ENCODE results near the gene LLCFC1. TPM values are rescaled to one million over a fixed set of nuclear protein-coding genes. Genes with fewer than 3 reads are reported as not detected.
A peak's percentile ranks its signal among the peaks of the same experiment; 100 is the strongest.

LLCFC1 gene
- total RNA-seq, 1 donor from 2014 or later: not detected

GRCh38 chr7:142910481-142910880, 28.8 kb upstream of the LLCFC1 start:
- no peak for DNase-seq

DNA sequence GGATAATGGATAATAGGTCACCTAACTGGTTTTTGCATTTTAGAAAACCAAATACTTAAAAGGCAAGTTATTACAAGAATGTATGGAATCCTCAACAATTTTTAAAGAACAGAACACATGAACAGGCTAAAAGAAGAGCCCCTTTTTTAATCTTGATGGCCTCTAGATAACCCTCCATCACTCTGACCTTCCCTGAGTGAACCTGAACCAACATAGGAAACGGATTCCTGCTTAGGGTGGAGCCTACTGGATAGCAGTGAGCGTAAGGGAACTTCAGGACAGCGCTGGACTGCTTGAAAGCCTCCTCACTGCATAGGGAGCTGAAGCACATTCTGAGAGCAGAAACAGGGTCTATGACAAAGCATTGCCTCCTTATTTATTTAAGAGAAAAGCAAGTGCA, 26.2 kb upstream of the LLCFC1 start:
- no peak for DNase-seq

DNA sequence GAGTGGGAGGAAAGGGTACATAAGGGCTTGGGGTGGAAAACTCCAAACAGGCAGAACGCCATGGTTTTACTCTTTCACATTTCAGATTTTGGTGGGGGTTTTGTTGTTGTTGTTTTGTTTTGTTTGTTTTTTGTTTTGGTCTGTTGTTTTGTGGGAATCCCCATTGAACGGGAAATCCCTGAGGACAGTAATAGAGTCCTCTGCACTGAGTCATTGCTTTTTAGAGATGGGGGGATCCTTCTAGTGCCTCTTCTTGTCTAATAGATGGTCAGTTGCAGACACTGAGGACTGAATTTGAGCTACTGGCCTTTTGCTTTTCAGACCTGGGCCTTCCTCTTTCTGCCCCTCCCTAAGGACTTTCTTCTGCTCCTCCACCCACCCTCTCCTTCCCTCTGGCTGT, 25.7 kb upstream of the LLCFC1 start:
- DNase-seq: no peak

DNA sequence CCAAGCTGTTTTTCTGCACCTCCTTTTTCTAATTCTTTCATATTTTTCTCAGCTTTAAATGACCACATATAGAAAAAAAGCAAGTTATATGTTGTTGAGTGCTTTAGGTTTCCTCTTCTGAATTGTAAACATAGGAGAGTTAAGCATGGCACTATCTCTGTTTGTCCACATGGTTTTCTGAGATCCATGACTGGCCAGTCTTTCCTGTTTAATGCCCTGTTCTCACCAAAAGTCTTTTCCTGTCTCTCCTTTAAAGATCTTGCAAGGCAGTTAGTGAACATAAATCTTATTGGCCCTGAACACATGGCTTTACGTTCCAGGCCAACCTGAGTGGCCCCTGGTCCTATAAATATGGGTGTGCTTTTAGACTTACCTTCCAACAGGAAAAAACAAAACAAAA, 25.2 kb upstream of the LLCFC1 start:
- no peak for DNase-seq

DNA sequence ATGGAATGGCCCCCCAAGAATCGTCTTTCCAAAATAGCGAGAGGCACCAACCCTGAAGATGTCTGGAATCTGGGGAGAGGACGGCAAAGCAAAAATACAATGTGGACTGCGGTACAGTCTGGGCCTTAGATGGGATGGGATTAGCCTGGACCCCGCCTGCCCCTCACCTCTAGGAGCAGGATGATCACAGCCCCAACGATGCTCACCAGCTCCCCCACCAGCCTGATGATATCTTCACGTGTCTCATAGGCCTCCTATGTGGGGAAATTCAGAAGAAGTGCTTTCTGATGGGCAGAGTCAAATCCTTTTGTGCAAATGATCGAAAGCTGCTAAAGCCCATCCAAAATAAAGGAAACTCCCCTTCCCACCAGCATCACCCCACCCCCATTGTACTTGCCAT, 24.0 kb upstream of the LLCFC1 start:
- no peak for DNase-seq

DNA sequence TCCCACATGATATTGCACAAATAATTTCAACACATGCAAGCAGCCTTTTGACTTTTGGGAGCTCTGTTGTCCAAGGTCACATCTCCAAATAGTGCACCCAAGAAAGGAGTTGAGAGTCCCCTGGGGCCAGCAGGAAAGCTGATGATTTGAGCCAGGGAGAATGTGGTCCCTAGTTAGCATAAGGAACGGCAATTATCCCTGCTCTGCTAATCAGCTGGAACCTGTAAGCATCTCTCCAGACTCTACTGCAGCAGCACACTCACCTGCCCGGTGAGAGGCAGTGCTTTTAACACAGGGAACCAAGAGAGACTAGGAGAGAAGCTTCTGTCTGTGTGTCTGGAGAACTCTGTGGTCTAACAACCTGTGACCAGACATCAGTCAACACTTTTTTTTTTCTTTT, 22.8 kb upstream of the LLCFC1 start:
- no peak for DNase-seq

DNA sequence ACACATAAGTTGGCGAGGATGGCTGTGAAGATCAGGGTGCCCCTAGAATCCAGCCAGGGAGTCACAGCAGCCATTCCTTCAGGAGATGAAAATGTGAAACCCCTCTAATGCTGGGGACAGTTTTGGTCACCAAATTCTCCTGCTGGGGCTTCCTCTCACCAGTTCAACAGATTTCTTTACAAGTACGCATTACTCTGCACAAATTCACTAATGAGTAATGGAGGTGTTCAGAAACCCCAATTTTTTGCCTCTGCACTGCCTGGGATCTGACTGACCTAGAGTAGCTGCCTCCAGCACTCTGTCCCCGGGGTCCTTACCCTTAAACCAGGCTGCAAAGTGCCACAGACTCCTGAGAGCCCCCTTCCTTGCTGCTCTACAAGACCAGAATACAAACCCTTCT, 21.8 kb upstream of the LLCFC1 start:
- no peak for DNase-seq

DNA sequence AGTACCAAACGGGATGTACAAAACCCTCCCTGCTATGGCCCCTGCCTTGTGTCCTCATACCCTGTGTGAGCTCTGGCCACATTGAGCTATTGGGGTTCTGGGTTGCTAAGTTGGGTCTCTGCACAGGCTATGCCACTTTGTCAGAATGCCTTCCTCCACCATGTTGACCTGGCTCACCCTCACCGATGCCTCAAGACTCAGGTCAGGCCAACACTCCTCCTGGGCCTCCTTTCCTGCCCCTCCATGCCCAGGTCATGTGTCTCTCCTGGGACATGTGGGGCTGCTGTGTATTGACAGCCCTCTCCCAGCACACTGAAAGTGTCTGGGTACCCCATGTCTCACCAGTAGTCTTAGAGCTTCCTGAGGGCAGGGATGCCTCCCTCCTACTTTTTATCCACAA, 20.4 kb upstream of the LLCFC1 start:
- DNase-seq: no peak

DNA sequence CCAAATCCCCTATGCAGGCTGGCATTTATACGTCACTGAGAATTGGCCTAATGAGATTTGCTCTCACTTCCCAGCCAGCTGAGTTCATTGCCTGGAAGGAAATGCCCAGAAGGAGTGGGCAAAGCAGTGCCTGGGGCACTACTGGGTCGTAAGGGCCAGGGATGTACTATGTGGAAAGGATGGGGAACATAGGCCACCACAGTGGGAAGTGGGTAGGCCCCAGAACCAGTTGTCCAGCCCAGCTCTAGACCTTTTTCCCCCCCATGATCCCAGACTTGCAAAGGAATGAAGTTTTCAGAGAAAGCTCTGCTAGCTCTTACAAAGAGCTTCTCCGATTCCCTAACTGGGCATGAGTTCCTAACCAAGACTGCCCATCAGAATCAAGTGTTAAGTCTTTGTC, 19.6 kb upstream of the LLCFC1 start:
- DNase-seq: no peak

DNA sequence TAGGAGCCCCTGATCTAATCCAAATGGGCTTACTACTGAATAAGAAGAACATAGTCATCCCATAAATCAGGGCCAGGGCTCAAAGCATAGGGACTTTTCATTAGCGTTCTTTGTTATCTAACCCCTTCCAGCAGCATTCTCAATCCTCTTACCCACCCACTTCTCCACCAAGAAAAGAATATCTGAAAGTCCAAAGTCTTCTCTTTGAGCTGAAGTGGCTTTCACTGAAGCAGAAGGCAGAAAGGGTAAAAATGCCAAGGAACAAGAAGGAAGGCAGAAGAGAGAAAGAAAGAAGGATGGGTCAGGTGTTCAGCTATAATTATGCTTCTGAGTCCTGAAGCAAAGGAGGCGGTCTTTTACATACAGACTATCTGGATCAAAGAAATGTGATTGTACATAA, 15.9 kb upstream of the LLCFC1 start:
- DNase-seq: no peak

DNA sequence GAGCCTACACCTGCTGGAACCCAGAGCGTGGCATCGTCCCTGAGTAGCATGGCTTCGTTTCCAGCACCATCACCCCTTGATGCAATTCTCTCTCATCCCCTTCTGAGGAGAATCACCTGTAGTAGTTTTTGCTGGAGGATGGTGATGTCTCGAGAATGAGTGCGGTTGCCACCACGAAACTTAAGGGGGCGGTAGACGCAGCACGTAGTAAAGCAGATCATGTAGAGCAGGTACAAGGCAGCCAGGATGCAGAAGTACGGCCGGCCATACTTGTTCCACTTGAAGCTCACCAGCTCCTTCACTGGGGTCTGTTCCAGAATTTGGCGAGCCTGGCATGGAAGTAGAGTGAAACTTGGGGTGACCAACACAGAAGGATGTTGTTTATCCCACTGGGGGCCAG, 13.9 kb upstream of the LLCFC1 start:
- no peak for DNase-seq

GRCh38 chr7:142927085-142927745, 12.1 kb upstream of the LLCFC1 start:
- DNase-seq: no peak

DNA sequence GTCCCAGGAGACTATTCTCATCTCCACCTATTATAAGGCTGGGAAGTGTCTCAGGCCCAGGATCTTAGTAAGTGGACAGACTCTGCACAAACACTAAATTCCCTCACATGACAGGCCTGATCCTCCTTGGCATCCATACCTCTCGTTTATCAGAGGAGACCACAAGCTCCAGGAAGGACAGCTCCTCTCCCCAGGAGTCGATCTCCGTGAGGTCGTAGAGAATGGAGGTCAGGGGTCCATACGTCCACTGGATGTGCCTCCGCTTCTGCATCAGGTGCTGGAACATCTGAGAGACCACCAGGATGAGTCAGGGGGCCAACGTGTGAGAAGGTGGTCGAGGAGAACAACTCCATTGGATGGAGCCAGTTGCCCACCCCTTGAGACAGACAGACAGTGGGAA, 11.3 kb upstream of the LLCFC1 start:
- DNase-seq: no peak

DNA sequence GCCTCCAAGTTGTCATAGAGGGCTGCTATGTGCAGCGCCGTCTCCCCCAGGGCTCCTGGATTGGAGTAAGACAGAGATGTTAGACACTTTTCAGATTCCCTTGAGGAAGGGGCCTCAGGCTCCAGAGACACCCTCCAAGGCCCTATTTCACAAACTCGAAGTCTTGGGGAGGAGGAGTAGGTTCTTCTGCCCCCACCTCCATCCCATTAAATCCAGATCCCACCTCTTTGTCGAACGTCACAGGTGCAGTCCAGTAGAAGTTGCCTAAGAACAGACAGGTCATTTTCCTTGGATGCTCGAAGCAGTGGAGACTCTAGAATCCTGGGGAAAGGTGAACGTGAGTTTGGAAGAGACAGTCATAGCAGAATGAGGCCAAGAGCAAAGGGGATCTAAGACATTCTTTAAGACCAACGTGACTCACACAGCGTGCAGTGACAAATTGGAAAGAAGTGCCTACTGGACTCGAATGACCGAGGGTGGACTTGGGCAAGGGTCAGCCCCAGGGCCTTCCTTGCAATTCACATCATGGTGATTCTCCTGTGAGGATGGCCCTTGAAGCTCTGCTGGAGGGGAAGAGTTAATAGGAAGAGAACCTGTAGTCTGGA, 9.1 kb upstream of the LLCFC1 start:
- DNase-seq: no peak

- no peak for DNase-seq
These were observed 6.7 kb upstream of the LLCFC1 start for GRCh38 chr7:142932386-142933091.

- no peak for DNase-seq
These were observed 6.2 kb upstream of the LLCFC1 start for GRCh38 chr7:142933092-142933475.

GRCh38 chr7:142933624-142934023, 5.7 kb upstream of the LLCFC1 start, which contains the start of gene TRPV5:
TRPV5 (minus strand) TSS chr7:142933746; CDS start chr7:142933459, 287 bp downstream.
- no peak for DNase-seq

GRCh38 chr7:142934056-142934455, 5.2 kb upstream of the LLCFC1 start:
- no peak for DNase-seq

GRCh38 chr7:142935941-142936565, 3.2 kb upstream of the LLCFC1 start:
- DNase-seq: no peak

- no peak for DNase-seq
These were observed 673 bp upstream of the LLCFC1 start for GRCh38 chr7:142938611-142939010.

DNA sequence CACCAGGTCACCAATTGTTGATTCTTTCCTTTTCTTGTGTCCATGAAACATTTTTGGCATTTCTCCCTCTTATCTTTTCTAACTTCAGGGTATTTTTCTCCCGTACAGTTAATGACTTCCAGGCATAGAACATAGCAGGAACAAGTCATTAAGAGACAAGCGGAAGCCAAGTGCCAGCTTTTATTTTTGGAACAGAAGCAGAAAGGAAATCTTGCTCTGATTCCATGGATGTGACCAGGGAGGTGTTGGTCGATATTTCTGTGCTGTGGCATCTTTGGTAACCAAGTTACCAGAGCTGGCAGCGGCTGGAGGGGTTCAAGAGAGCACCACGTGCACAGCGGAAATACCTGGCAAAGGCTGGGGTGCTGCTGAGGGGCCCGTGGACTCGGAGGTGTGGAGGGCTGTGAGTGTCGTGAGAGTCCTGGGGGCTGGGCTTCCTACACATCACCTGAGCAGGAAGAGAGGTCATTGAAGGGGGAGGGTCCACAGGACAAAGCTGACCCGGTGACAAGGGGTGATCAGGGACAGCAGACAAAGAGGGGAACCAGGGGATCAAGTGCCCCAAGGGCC, 1.8 kb downstream of the LLCFC1 start:
- DNase-seq: peak; percentile 7

DNA sequence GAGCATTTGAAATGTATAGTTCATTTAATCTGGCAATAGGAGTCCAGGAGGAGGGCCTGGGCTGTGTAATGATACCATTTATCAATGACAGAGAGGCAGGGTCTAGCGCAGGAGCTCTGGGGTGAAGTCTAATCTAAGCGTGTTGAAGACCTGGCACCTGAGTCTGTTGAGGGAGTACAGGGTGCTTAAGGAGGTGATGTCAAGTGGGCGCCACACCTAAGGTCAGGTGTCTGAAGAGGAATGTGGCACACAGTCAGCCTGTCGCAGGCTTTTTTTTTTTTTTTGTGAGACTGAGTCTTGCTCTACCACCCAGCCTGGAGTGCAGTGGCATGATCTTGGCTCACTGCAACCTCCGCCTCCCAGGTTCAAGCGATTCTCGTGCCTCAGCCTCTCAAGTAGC, 2.3 kb downstream of the LLCFC1 start:
- DNase-seq: no peak

DNA sequence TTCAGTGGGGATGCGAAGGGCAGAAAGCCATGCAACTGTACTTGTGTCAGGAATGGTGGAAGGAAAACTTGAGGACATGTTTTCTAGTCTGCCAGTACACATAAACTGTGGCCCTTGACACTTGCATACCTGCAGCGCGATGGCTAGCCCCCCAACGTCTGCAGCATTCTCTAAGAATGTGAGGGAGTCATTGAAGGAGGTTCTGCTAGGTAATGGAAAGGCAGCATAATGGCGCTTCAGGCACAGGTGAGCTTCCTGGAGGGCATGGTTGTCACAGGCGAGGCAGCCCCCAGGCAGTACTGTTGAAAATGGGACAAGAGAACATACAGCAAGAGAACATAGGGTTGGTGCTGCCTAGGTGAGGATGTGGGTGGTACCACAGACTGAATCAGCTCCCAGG, 3.5 kb downstream of the LLCFC1 start:
- no peak for DNase-seq

Data from dermis blood vessel endothelial cell (primary cell).